T-helper 17 cell (primary cell): ENCODE data around the gene SMIM35. TPM values are rescaled to one million over a fixed set of nuclear protein-coding genes. Genes with fewer than 3 reads are reported as not detected.

ENCODE experiments used
- ATAC-seq: fragments of 150-1000 bp; cut with Tn5 transposase; 2 replicates; pipeline ENCODE4 v1.10.0; 2021; ENCODE audit warnings: mild to moderate bottlenecking, moderate library complexity
- DNase-seq, 3 donors: peaks; one replicate each; pipeline versions ENCODE4 v3.0.0 to v3.0.0-alpha.2; 2020 to 2021
- H3K9me3 ChIP-seq: one replicate; pipeline ENCODE4 v1.7.0; 2013; ENCODE audit warnings: low read length, mild to moderate bottlenecking; ENCODE audit not compliant: control insufficient read depth, poor library complexity, severe bottlenecking
- H3K27ac Mint-ChIP-seq: one replicate; pipeline ENCODE4 v1.8.0; 2022; ENCODE audit warnings: mild to moderate bottlenecking, moderate library complexity, mixed read lengths
- H3K27me3 Mint-ChIP-seq: one replicate; pipeline ENCODE4 v1.8.0; 2022; ENCODE audit warnings: mixed read lengths
- H3K36me3 Mint-ChIP-seq: one replicate; pipeline ENCODE4 v1.8.0; 2022; ENCODE audit warnings: low read depth, mixed read lengths
- H3K4me1 Mint-ChIP-seq: one replicate; pipeline ENCODE4 v1.8.0; 2022; ENCODE audit warnings: mild to moderate bottlenecking, mixed read lengths
- H3K4me3 Mint-ChIP-seq: one replicate; pipeline ENCODE4 v1.8.0; 2022; ENCODE audit warnings: mild to moderate bottlenecking, moderate library complexity, mixed read lengths
- total RNA-seq, 4 donors: library from RNA in 2 of 4; stranded (reverse) in 2 of 4; gene quantifications; one replicate each; pipeline ENCODE4 v1.2.3 and lab custom pipeline; 2022 to 2026

The SMIM35 gene
- total RNA-seq, 2 donors from 2014 or later: 0.13 to 0.30 TPM

DNA sequence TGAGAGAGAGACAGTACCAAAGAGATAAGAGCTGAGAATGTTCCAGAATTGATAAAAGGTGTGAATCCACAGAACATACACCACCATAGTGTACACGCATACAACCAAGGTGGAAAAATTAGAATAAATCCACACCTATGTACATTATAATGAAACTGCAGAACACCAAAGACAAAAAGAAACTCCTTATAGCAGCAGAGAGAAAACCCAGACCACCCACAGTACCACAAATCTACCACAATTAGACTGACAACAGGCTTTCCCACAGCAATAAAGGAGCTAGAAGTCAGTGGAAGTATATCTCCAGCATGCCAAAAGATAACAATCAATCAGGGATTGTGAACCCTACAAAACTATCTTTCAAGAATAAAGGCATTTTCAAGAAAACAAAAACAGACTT is 34.0 kb upstream of the SMIM35 start:
- Mint-ChIP-seq H3K36me3 (peaks cover 4% of the 10 kb centered on the region), H3K4me1 (peaks cover 7% of the 10 kb centered on the region), H3K27me3 (peaks cover 17% of the 10 kb centered on the region), H3K4me3 (no peak overlapping the region), H3K27ac (no peak overlapping the region)
- DNase-seq (no peak), ATAC-seq (no peak)
- H3K9me3 ChIP-seq: no peaks in the 10 kb centered on the region

DNA sequence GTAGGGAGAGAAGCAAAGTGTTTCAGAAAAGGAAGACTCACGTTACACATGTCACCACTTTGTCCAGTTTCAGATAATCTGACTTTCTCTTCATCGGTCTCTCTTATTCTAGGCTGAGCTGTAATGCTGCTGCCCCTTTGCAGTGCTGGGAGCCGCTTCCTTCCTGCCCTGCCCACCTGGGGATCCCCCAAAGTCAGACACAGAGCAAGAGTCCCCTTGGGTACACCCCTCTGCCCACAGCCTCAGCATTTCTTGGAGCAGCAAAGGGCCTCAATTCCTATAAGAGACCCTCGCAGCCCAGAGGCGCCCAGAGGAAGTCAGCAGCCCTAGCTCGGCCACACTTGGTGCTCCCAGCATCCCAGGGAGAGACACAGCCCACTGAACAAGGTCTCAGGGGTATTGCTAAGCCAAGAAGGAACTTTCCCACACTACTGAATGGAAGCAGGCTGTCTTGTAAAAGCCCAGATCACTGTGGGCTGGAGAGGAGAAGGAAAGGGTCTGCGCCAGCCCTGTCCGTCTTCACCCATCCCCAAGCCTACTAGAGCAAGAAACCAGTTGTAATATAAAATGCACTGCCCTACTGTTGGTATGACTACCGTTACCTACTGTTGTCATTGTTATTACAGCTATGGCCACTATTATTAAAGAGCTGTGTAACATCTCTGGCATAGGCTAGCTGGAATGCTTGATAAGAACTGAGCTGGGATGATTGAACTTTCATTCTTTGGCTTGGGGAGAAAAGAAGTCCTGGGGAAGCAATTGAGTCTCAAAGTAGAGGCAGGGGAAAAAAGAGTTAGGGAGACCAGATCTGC is 31.2 kb upstream of the SMIM35 start:
- DNase-seq: no peak
- H3K4me1 Mint-ChIP-seq: peaks cover 24% of the 10 kb centered on the region
- no peaks in the 10 kb centered on the region for H3K9me3 ChIP-seq
- no peak overlapping the region for H3K4me3 Mint-ChIP-seq
- ATAC-seq: peak; percentile 58
- H3K27ac Mint-ChIP-seq: peak overlapping the region; percentile 27
- peaks cover 33% of the 10 kb centered on the region for H3K27me3 Mint-ChIP-seq
- H3K36me3 Mint-ChIP-seq: peaks cover 7% of the 10 kb centered on the region

DNA sequence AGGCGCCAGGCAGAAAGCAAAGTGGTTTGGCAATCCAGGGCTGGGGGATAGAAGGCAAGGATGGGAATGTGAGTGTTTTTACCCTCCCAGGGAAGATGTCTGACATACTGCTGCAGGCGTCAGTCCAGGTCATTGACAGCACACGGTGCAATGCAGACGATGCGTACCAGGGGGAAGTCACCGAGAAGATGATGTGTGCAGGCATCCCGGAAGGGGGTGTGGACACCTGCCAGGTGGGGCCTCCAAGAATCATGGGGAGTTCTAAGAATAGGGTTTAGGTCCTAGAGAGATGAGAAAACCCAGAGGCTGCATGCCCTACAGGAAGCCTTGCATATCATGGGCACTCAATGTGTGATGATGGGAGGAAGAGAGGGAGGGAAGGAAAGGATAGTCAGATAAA is 28.3 kb upstream of the SMIM35 start:
- Mint-ChIP-seq H3K27ac (peak overlapping the region; percentile 46), H3K27me3 (peaks cover 42% of the 10 kb centered on the region), H3K36me3 (peaks cover 5% of the 10 kb centered on the region), H3K4me3 (no peak overlapping the region), H3K4me1 (peaks cover 22% of the 10 kb centered on the region)
- no peaks in the 10 kb centered on the region for H3K9me3 ChIP-seq
- peak; percentile 57 for ATAC-seq
- no peak for DNase-seq

DNA sequence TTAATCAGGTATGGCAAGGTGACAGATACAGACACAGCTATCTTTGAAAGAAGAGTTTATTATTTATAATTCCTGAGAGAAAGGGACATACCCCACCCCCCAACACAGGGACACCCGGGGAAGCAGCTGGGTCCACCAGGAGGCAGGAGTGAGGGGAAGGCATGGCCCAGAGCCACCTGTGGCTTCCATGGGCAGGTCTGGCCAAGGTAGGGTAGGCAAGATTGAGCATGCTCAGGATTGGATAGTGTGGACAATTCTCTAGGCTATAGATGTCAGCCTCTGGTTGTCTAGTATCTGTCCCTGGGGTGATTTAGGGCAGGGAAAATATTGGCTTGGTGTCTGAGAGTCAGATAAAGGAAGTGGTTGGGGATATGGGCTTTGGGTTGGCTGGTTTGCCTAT is 27.5 kb upstream of the SMIM35 start:
- H3K4me1 Mint-ChIP-seq: peaks cover 22% of the 10 kb centered on the region
- DNase-seq (no peak), ATAC-seq (no peak)
- no peak overlapping the region for H3K27ac Mint-ChIP-seq
- H3K9me3 ChIP-seq: no peaks in the 10 kb centered on the region
- H3K36me3 Mint-ChIP-seq: peaks cover 5% of the 10 kb centered on the region
- peaks cover 42% of the 10 kb centered on the region for H3K27me3 Mint-ChIP-seq
- no peak overlapping the region for H3K4me3 Mint-ChIP-seq

DNA sequence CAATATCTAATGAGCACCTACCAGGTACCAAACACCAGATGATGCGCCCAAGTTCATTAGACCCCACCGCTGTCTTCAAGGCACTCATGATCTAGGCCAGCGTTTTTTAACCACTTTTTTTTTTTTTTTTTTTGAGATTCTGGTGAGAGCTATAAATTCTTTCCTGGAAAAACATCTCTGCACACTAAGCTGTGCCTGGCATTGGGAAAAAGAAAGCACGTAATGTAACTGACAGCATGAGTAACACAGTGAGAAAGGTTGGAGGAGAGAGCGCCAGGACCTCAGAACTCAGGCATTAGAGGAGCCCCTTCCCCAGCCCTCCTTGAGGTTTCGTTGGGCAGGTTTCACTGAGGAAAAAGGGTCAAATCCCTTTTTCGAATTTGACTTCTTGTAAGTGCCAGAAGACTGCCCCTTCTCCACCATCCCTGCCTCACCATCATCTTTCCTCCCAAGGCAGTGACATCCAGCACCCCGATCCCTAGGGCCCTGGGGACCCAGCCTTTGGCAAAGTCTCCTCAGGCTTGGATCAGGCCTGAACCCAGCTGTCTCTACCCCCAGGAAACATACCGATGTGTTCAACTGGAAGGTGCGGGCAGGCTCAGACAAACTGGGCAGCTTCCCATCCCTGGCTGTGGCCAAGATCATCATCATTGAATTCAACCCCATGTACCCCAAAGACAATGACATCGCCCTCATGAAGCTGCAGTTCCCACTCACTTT is 26.1 kb upstream of the SMIM35 start:
- DNase-seq (no peak), ATAC-seq (no peak)
- Mint-ChIP-seq H3K27me3 (peaks cover 30% of the 10 kb centered on the region), H3K36me3 (peaks cover 3% of the 10 kb centered on the region), H3K27ac (no peak overlapping the region), H3K4me3 (no peak overlapping the region), H3K4me1 (peaks cover 20% of the 10 kb centered on the region)
- H3K9me3 ChIP-seq: no peaks in the 10 kb centered on the region

DNA sequence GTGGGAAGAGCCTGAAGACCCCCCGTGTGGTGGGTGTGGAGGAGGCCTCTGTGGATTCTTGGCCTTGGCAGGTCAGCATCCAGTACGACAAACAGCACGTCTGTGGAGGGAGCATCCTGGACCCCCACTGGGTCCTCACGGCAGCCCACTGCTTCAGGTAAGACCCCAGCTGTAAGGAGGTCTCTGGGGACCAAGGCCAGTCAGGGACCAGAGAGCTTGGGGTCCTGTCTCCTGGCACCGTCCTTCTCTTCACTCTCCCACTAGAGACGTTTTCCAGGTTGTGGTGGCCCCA is 24.9 kb upstream of the SMIM35 start:
- H3K9me3 ChIP-seq: no peaks in the 10 kb centered on the region
- Mint-ChIP-seq H3K27ac (no peak overlapping the region), H3K4me3 (no peak overlapping the region), H3K4me1 (peaks cover 17% of the 10 kb centered on the region), H3K27me3 (peaks cover 26% of the 10 kb centered on the region), H3K36me3 (peaks cover 3% of the 10 kb centered on the region)
- no peak for DNase-seq
- ATAC-seq: no peak

DNA sequence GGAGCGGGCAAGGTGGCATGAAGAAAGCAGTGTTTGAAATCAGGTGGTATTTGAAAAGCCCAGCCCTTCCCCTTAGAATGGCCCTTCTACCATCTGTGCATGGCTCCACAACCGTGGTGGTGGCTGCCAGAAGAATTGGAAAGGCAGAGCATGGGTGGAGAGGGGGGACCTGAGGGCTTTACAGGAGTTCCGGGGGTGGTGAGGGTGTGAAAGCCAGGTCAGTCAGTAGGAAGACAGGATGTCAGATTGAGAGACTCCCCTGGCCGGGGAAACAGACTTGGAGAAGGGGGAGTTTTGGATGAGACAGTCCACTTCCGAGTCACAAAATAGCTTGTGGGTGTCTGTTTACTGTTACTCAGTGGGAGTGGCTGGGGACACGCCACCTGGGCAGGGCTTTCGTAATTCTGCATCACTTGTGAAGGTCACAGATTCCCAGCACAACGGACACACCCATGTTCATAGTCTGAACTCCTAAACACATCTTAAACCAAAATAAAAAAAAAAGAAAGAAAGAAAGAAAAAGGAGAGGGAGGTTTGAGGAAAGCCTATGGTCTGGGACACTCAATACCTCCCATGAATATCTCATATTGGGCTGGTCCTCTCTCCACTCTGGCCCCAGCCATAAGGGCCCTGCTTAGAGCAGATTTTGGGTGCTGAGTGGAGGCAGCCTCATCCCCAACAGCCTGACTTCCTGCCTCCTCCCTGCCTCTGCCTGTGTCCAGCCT is 24.4 kb upstream of the SMIM35 start:
- DNase-seq (no peak), ATAC-seq (no peak)
- H3K36me3 Mint-ChIP-seq: peaks cover 3% of the 10 kb centered on the region
- no peaks in the 10 kb centered on the region for H3K9me3 ChIP-seq
- peaks cover 17% of the 10 kb centered on the region for H3K4me1 Mint-ChIP-seq
- peaks cover 26% of the 10 kb centered on the region for H3K27me3 Mint-ChIP-seq
- H3K4me3 Mint-ChIP-seq: no peak overlapping the region
- no peak overlapping the region for H3K27ac Mint-ChIP-seq

DNA sequence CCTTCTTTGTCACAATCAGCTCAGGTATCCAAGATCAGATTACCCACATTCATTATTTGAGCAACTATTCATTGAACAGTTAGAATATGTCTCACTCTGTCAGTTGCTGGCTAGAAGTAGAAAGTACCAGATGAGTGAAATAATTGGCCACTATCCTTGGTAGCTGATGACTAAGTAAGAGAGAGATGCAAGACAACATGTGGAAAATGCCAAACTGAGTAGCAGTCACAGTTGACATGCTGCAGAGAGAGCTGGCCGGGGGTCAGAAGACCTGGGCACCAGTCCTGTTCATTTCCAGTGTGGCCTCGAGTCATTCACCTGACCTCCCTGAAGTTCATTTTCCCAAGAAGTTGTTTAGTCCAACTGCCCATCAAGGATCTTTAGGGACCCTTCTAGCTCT is 22.5 kb upstream of the SMIM35 start:
- Mint-ChIP-seq H3K36me3 (peaks cover 3% of the 10 kb centered on the region), H3K27ac (no peak overlapping the region), H3K4me3 (no peak overlapping the region), H3K27me3 (peaks cover 30% of the 10 kb centered on the region), H3K4me1 (peaks cover 12% of the 10 kb centered on the region)
- DNase-seq: no peak
- no peaks in the 10 kb centered on the region for H3K9me3 ChIP-seq
- no peak for ATAC-seq

DNA sequence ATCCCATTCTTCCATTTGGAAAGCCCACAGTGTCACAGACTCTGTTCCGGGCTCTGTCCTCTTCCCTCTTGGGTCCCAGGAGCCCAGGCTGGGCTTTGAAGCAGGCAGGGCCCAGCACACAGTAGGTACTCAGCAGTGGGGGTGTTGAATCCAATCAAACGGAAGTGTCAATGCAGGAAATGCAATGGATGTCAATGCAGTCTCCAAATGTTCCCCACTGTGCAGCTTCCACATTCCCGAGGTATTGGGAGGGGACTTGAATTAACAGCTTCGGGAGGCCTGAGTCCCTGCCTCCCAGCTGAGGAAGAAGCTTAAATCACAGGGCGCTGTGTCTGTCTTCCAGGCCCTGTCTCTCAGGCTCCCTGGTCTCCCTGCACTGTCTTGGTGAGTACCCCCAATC is 21.8 kb upstream of the SMIM35 start:
- Mint-ChIP-seq H3K27ac (no peak overlapping the region), H3K4me1 (peaks cover 8% of the 10 kb centered on the region), H3K4me3 (no peak overlapping the region), H3K36me3 (peaks cover 3% of the 10 kb centered on the region), H3K27me3 (peaks cover 24% of the 10 kb centered on the region)
- no peak for DNase-seq
- ATAC-seq: no peak
- H3K9me3 ChIP-seq: no peaks in the 10 kb centered on the region

DNA sequence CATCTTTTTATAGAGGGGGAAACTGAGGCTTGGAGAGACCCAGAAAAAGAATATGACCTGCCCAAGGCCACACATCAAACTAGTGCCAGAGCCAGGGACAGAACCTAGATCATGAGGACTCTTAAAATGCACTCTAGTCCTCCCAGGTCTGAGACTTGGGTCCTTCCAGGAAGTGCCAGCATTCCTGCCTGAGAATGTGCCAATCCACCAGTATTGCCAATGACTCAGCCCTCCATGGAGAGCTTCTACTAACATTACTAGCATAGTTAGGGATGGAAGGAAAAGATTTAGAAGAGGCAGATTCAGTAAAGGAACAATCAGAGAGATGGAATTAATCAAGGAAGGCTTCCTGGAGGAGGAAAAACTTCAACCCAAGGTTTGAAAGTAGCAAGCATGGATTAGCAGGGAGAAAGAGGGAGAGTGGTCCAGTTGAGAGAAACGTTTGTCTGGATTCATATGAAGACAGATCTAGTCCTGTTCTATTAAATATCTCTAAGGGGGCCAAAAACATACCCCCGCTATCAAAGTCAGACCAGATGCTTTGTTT is 20.1 kb upstream of the SMIM35 start:
- Mint-ChIP-seq H3K27me3 (peaks cover 25% of the 10 kb centered on the region), H3K36me3 (peaks cover 2% of the 10 kb centered on the region), H3K4me1 (peaks cover 5% of the 10 kb centered on the region), H3K4me3 (no peak overlapping the region), H3K27ac (no peak overlapping the region)
- no peaks in the 10 kb centered on the region for H3K9me3 ChIP-seq
- no peak for DNase-seq
- no peak for ATAC-seq

DNA sequence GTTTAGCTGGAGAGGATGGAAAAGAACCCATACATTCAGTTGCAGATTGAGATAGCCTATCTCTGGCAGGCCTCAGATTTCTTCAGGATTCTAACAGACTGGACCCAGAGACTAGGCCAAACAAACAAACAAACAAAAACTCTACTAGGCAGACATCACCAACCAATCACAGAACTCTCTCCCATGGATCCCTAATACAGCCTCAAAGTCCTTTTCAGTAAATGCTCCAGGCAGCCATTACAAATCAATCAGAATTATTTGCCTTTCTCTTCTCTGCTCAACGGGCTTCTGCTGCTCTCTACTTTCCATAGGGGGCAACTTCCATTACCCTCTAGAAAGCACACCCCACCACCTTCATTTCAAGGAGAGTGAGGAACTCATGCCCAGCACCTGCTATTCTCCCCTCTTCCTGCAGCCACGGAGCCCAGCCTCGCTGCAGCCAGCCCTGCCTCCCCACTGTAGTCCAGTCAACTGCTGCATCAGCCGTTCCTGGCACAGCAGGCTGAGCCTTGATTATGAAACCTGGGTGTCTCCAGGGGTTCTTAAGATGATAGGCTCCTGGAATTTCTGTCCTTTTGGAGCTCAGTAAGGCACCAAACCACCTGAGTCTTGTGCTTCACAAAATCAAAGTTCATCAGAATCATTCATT is 19.0 kb upstream of the SMIM35 start:
- ATAC-seq (no peak), DNase-seq (no peak)
- Mint-ChIP-seq H3K4me1 (peaks cover 5% of the 10 kb centered on the region), H3K36me3 (peaks cover 2% of the 10 kb centered on the region), H3K4me3 (no peak overlapping the region), H3K27me3 (peaks cover 30% of the 10 kb centered on the region), H3K27ac (no peak overlapping the region)
- no peaks in the 10 kb centered on the region for H3K9me3 ChIP-seq

DNA sequence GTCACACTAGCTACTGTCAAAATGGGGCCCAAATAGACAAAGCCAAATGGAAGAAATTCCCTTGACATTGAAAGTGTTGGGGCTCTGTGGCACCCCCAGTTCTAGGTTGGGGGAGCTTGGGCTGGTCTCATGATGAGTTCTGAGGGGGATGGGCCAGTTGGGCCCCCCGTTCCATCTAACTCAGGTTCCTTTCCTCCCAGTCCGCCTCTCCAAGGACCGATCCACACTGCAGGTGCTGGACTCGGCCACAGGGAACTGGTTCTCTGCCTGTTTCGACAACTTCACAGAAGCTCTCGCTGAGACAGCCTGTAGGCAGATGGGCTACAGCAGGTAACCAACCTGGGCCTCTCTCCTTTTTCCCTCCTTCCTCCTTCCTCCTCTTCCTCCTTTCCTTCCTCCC is 17.7 kb upstream of the SMIM35 start:
- peaks cover 2% of the 10 kb centered on the region for H3K36me3 Mint-ChIP-seq
- H3K4me3 Mint-ChIP-seq: no peak overlapping the region
- no peak for DNase-seq
- H3K9me3 ChIP-seq: no peaks in the 10 kb centered on the region
- H3K27ac Mint-ChIP-seq: no peak overlapping the region
- ATAC-seq: no peak
- peaks cover 27% of the 10 kb centered on the region for H3K27me3 Mint-ChIP-seq
- peaks cover 5% of the 10 kb centered on the region for H3K4me1 Mint-ChIP-seq

DNA sequence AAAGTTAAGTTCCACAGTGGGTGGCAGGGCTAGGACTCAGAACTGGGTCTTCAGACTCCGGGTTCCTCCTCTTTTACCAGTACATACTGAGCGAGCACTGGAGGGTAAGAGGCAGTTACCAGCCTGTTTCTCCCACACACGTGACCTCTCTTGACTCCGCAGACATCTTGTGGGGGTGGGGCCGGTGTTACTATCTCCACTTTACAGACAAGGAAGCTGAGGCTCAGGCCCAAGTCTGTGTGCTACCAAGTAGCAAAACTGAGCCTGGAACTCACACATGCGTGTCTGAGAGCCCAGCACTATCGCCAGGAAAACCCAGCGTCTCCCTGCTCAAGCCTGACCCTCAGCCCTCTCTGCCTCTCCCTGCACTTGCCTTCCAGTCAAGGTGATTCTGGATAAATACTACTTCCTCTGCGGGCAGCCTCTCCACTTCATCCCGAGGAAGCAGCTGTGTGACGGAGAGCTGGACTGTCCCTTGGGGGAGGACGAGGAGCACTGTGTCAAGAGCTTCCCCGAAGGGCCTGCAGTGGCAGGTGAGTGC is 16.0 kb upstream of the SMIM35 start:
- DNase-seq (no peak), ATAC-seq (no peak)
- H3K36me3 Mint-ChIP-seq: peaks cover 2% of the 10 kb centered on the region
- peaks cover 36% of the 10 kb centered on the region for H3K27me3 Mint-ChIP-seq
- H3K4me1 Mint-ChIP-seq: peaks cover 9% of the 10 kb centered on the region
- H3K4me3 Mint-ChIP-seq: no peak overlapping the region
- H3K9me3 ChIP-seq: no peaks in the 10 kb centered on the region
- no peak overlapping the region for H3K27ac Mint-ChIP-seq
